ENCODE data around the gene CNTN4. TPM values are rescaled to one million over a fixed set of nuclear protein-coding genes. Genes with fewer than 3 reads are reported as not detected.

The CNTN4 gene
- polyA plus RNA-seq, 1 donor (not counting 4 experiments of a cell fraction or from before 2014, with no cell fraction given): not detected

DNA sequence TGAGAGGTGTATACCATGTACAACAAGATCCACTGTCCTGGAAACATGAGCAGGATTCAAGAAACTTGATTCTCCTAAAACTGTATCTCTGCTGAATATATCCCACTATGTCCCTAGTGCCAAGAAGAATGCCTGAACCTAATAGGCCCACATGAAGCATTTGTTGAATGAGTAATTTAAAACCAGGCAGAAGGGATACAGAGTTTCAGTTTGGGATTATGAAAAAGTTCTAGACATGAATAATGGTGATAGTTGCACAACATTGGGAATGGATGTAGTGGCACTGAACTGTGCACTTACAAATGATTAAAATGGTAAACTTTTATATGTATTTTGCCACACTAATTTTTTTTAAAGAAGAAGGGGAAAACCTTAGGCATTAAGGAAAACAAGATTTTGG is 750.4 kb downstream of the CNTN4 start:
- Histone ChIP-seq H3K4me2 (ENCODE audit: control insufficient read depth, extremely low read depth, insufficient read depth, low read depth, low read length) (no peak overlapping the region), H3K79me2 (ENCODE audit: control insufficient read depth, insufficient read depth, low read length) (no peaks in the 10 kb centered on the region), H3K4me3 (ENCODE audit: control insufficient read depth in 2 of 3, extremely low read depth in 1 of 3, insufficient read depth in 2 of 3, low read depth in 1 of 3, low read length in 3 of 3) (no peak overlapping the region), H3K36me3 (ENCODE audit: control insufficient read depth in 2 of 2, extremely low read depth in 1 of 2, insufficient read depth in 2 of 2, low read length in 2 of 2) (no peaks in the 10 kb centered on the region), H3K27me3 (ENCODE audit: control insufficient read depth, extremely low read depth, insufficient read depth, low read length) (no peaks in the 10 kb centered on the region), H3K9me3 (ENCODE audit: control insufficient read depth, low read depth, low read length) (no peaks in the 10 kb centered on the region), H3K9ac (ENCODE audit: control insufficient read depth, extremely low read depth, insufficient read depth, low read length) (no peak overlapping the region), H4K20me1 (ENCODE audit: control insufficient read depth, extremely low read depth, insufficient read depth, low read length) (no peaks in the 10 kb centered on the region), H3K9me1 (ENCODE audit: control insufficient read depth, extremely low read depth, insufficient read depth, low read length) (no peaks in the 10 kb centered on the region), H3K27ac (ENCODE audit: control insufficient read depth, insufficient read depth, low read length) (no peak overlapping the region), H3K4me1 (ENCODE audit: control insufficient read depth, extremely low read depth, insufficient read depth, low read length) (no peaks in the 10 kb centered on the region), H2AFZ (ENCODE audit: control insufficient read depth, low read length) (no peak overlapping the region)
- dilution Hi-C loops (cut with MboI; ENCODE audit: extremely low pct_ligation_motif_present, low sequenced_read_pairs): no loop called here
- FAIRE-seq (no peak), DNase-seq (ENCODE audit: low read depth, low spot score) (no peak)
- no peak for TF ChIP-seq EZH2 (IDR thresholded peaks at IDR 0.05; ENCODE audit: low read length)
- TF ChIP-seq, protein P1, sequence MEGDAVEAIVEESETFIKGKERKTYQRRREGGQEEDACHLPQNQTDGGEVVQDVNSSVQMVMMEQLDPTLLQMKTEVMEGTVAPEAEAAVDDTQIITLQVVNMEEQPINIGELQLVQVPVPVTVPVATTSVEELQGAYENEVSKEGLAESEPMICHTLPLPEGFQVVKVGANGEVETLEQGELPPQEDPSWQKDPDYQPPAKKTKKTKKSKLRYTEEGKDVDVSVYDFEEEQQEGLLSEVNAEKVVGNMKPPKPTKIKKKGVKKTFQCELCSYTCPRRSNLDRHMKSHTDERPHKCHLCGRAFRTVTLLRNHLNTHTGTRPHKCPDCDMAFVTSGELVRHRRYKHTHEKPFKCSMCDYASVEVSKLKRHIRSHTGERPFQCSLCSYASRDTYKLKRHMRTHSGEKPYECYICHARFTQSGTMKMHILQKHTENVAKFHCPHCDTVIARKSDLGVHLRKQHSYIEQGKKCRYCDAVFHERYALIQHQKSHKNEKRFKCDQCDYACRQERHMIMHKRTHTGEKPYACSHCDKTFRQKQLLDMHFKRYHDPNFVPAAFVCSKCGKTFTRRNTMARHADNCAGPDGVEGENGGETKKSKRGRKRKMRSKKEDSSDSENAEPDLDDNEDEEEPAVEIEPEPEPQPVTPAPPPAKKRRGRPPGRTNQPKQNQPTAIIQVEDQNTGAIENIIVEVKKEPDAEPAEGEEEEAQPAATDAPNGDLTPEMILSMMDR (optimal IDR thresholded peaks at IDR 0.05 in 1 of 3, IDR thresholded peaks at IDR 0.05 in 1 of 3, conservative IDR thresholded peaks at IDR 0.05 in 1 of 3; ENCODE audit: extremely low read depth in 1 of 3, insufficient read depth in 2 of 3, low read length in 3 of 3): no peak

DNA sequence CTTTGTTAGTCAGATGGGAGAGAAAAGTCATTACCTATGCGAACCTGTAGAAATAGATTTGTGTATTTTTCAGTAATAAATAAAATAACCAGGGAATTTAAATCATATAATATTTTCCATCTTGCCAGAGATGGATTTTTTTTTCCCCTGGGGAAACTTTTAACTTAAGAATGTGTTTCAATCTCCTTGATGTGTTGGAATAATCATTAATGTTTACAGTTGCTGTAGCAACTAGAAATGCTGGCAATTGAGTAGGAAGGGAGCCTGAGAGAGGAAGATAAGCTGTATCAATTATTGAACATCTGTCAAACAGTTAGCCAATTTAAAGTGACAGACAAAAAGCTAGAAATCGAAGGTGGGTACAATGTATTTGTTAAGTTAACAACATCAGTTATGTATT is 752.0 kb downstream of the CNTN4 start:
- dilution Hi-C loops (cut with MboI; ENCODE audit: extremely low pct_ligation_motif_present, low sequenced_read_pairs): no loop called here
- Histone ChIP-seq H3K36me3 (ENCODE audit: control insufficient read depth in 2 of 2, extremely low read depth in 1 of 2, insufficient read depth in 2 of 2, low read length in 2 of 2) (no peaks in the 10 kb centered on the region), H3K27ac (ENCODE audit: control insufficient read depth, insufficient read depth, low read length) (no peak overlapping the region), H2AFZ (ENCODE audit: control insufficient read depth, low read length) (no peak overlapping the region), H3K27me3 (ENCODE audit: control insufficient read depth, extremely low read depth, insufficient read depth, low read length) (no peaks in the 10 kb centered on the region), H3K4me3 (ENCODE audit: control insufficient read depth in 2 of 3, extremely low read depth in 1 of 3, insufficient read depth in 2 of 3, low read depth in 1 of 3, low read length in 3 of 3) (no peak overlapping the region), H3K9me3 (ENCODE audit: control insufficient read depth, low read depth, low read length) (no peaks in the 10 kb centered on the region), H3K79me2 (ENCODE audit: control insufficient read depth, insufficient read depth, low read length) (no peaks in the 10 kb centered on the region), H3K4me1 (ENCODE audit: control insufficient read depth, extremely low read depth, insufficient read depth, low read length) (no peaks in the 10 kb centered on the region), H3K4me2 (ENCODE audit: control insufficient read depth, extremely low read depth, insufficient read depth, low read depth, low read length) (no peak overlapping the region), H3K9me1 (ENCODE audit: control insufficient read depth, extremely low read depth, insufficient read depth, low read length) (no peaks in the 10 kb centered on the region), H4K20me1 (ENCODE audit: control insufficient read depth, extremely low read depth, insufficient read depth, low read length) (no peaks in the 10 kb centered on the region), H3K9ac (ENCODE audit: control insufficient read depth, extremely low read depth, insufficient read depth, low read length) (no peak overlapping the region)
- DNase-seq (ENCODE audit: low read depth, low spot score): no peak
- TF ChIP-seq, protein P1 (optimal IDR thresholded peaks at IDR 0.05 in 1 of 3, IDR thresholded peaks at IDR 0.05 in 1 of 3, conservative IDR thresholded peaks at IDR 0.05 in 1 of 3; ENCODE audit: extremely low read depth in 1 of 3, insufficient read depth in 2 of 3, low read length in 3 of 3): no peak
- TF ChIP-seq EZH2 (IDR thresholded peaks at IDR 0.05; ENCODE audit: low read length): no peak
- FAIRE-seq: no peak

Data from keratinocyte (primary cell).